Body of pancreas (tissue), 4 donors: ENCODE results near the gene DYSF. TPM values are rescaled to one million over a fixed set of nuclear protein-coding genes. Genes with fewer than 3 reads are reported as not detected.
A peak's percentile ranks its signal among the peaks of the same experiment; 100 is the strongest.
"Not testable (repeated sequence)": the region's sequence is repeated elsewhere in the genome, so short reads cannot be mapped to it uniquely, and the experiment has no call there.

Experiments used
- ATAC-seq: fragments of 150-250 bp; one replicate; pipeline ENCODE4 v1.9.1; 2016
- DNase-seq, 4 donors: peaks; one replicate each; pipeline ENCODE4 v3.0.0-alpha.2; 2019
- H3K27ac ChIP-seq, 4 donors: fragments of 200-600 bp; sonication (generic); 1 replicate in 3 of 4; 2 replicates in 1 of 4; pipeline versions ENCODE4 v1.5.1 to v1.6.1; 2016 to 2019; ENCODE audit warnings: mild to moderate bottlenecking in 1 of 4, mixed read lengths in 1 of 4, moderate library complexity in 1 of 4
- H3K27me3 ChIP-seq, 2 donors: fragments of 200-600 bp; sonication (generic); one replicate each; pipeline ENCODE4 v1.6.0; 2016; ENCODE audit warnings: mild to moderate bottlenecking in 1 of 2
- H3K36me3 ChIP-seq, 2 donors: fragments of 200-600 bp; sonication (generic); replicated peaks in 1 of 2; 2 replicates each; pipeline ENCODE4 v1.5.1; 2016; ENCODE audit warnings: low read depth in 2 of 2; ENCODE audit not compliant: insufficient read depth in 1 of 2
- H3K4me1 ChIP-seq: fragments of 200-600 bp; sonication (generic); one replicate; pipeline ENCODE4 v1.6.0; 2016
- H3K4me3 ChIP-seq, 2 donors: fragments of 200-600 bp; sonication (generic); 1 replicate in 1 of 2; 2 replicates in 1 of 2; pipeline ENCODE4 v1.5.1; 2016 to 2019
- H3K9me3 ChIP-seq, 3 donors: fragments of 200-600 bp; sonication (generic); 1 replicate in 2 of 3; 2 replicates in 1 of 3; pipeline ENCODE4 v1.5.1; 2016
- CTCF ChIP-seq, 7 experiments: fragments of 450-650 bp in 4 of 7; fragments of 200-600 bp in 3 of 7; sonication (generic) in 3 of 7; IDR thresholded peaks; one replicate each; pipeline ENCODE4 v1.5.1; 2016 to 2019; ENCODE audit warnings: antibody characterized with exemption in 7 of 7
- POLR2A ChIP-seq, 3 donors: fragments of 450-650 bp; IDR thresholded peaks; one replicate each; pipeline ENCODE4 v1.6.1; 2016; ENCODE audit warnings: antibody characterized with exemption in 3 of 3, mild to moderate bottlenecking in 2 of 3
- WGBS, 2 donors: methylation state at CpG; one replicate each; pipeline ENCODE4 v1.1.5; 2017; 5-methylcytosine and 5-hydroxymethylcytosine counted together
- intact Hi-C: fragments of 100-400 bp; cut with DNase I; formaldehyde crosslinking; loops from one replicate; pipeline ENCODE4 v1.15.1; 2023
- total RNA-seq, 2 donors: library from RNA; depleted of rRNA; stranded (reverse); fragments of >200 nt; gene quantifications; one replicate each; pipeline ENCODE4 v1.1.0, GENCODE V29; 2016

Gene DYSF
- total RNA-seq, 2 donors from 2014 or later: 3.1 to 10.9 TPM

GRCh38 chr2:71646028-71646427, 192.7 kb downstream of the DYSF start:
- Histone ChIP-seq H3K36me3 (no peaks in the 10 kb centered on the region), H3K27ac (no peak overlapping the region), H3K4me1 (no peaks in the 10 kb centered on the region), H3K27me3 (no peaks in the 10 kb centered on the region), H3K4me3 (no peak overlapping the region), H3K9me3 (no peaks in the 10 kb centered on the region)
- TF ChIP-seq POLR2A (IDR thresholded peaks at IDR 0.05) (no peak), CTCF (IDR thresholded peaks at IDR 0.05) (no peak)
- DNase-seq (peak in 2 of 4 donors; percentile 16 to 27), ATAC-seq (no peak)
- intact Hi-C loops: no loop called here
- 55 to 58% methylated on average over 4 of the region's 4 CpGs for WGBS, 2 donors

DNA sequence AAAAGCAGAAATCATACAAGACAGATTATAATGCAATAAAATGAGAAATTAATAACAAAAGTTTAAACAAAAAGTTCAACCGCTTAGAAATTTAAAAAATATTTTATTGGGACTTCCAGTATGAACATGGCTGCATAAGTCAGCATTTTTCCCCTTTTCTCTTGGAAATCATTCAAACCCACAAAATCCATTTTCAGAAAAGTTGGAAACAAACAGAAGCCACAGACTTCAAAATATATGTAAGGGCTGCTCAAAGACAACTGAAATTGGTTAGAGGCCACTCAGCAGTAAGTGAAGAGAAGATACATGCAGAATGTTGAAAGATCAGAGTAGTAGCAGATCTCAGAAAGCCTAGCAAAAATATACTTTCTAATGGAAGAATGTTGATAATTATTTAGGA, 194.0 kb downstream of the DYSF start:
- intact Hi-C loops: no loop called here
- no peak for DNase-seq

GRCh38 chr2:71655498-71655897, 202.1 kb downstream of the DYSF start:
- H3K27ac ChIP-seq: no peak overlapping the region
- intact Hi-C loops: no loop called here
- 52 to 70% methylated on average over 2 of the region's 2 CpGs for WGBS, 2 donors
- no peak for DNase-seq
- no peak for ATAC-seq
- H3K4me1 ChIP-seq: peaks cover 9% of the 10 kb centered on the region
- H3K27me3 ChIP-seq: no peaks in the 10 kb centered on the region
- TF ChIP-seq POLR2A (IDR thresholded peaks at IDR 0.05) (no peak), CTCF (IDR thresholded peaks at IDR 0.05) (no peak)
- H3K36me3 ChIP-seq: no peaks in the 10 kb centered on the region
- no peak overlapping the region for H3K4me3 ChIP-seq
- H3K9me3 ChIP-seq: peaks cover 0 to 13% (median 0%) of the 10 kb centered on the region in 3 donors

More for the DNA sequence above, 194.0 kb downstream of the DYSF start:
- ATAC-seq: no peak
- H3K9me3 ChIP-seq: no peaks in the 10 kb centered on the region
- no peaks in the 10 kb centered on the region for H3K27me3 ChIP-seq
- H3K4me1 ChIP-seq: no peaks in the 10 kb centered on the region
- H3K4me3 ChIP-seq: no peak overlapping the region
- no peaks in the 10 kb centered on the region for H3K36me3 ChIP-seq
- TF ChIP-seq CTCF (IDR thresholded peaks at IDR 0.05) (no peak), POLR2A (IDR thresholded peaks at IDR 0.05) (no peak)
- no peak overlapping the region for H3K27ac ChIP-seq
- 91 to 97% methylated on average over 1 of the region's 1 CpG for WGBS, 2 donors

GRCh38 chr2:71658256-71658655, 204.9 kb downstream of the DYSF start:
- H3K4me1 ChIP-seq, H3K4me3 ChIP-seq, H3K27me3 ChIP-seq, H3K36me3 ChIP-seq, DNase-seq, ATAC-seq, intact Hi-C loops, H3K27ac ChIP-seq: not testable (repeated sequence)
- H3K9me3 ChIP-seq: peaks cover 0 to 13% (median 0%) of the 10 kb centered on the region in 3 donors
- WGBS, 2 donors: 58 to 69% methylated on average over 2 of the region's 2 CpGs

GRCh38 chr2:71658771-71659170, 205.4 kb downstream of the DYSF start:
- 86 to 92% methylated on average over 3 of the region's 3 CpGs for WGBS, 2 donors
- no peak overlapping the region for H3K27ac ChIP-seq
- intact Hi-C loops: no loop called here
- H3K9me3 ChIP-seq: peaks cover 0 to 13% (median 0%) of the 10 kb centered on the region in 3 donors
- H3K4me1 ChIP-seq: peaks cover 9% of the 10 kb centered on the region
- H3K36me3 ChIP-seq: no peaks in the 10 kb centered on the region
- H3K4me3 ChIP-seq: no peak overlapping the region
- no peaks in the 10 kb centered on the region for H3K27me3 ChIP-seq
- ATAC-seq (no peak), DNase-seq (no peak)
- TF ChIP-seq POLR2A (IDR thresholded peaks at IDR 0.05) (no peak), CTCF (IDR thresholded peaks at IDR 0.05) (no peak)
